HG03575 (cell line): ENCODE measurements around the gene RABEPK.

Experiments
- ATAC-seq: cut with Tn5 transposase; IDR thresholded peaks from one replicate; pipeline ENCODE4 v1.9.1; 2021; ENCODE audit not compliant: unreplicated experiment, insufficient number of reproducible peaks, low FRiP score; ENCODE audit errors: extremely low read depth

RABEPK gene

GRCh38 chr9:125276771-125277170 lies 76.4 kb downstream of the RABEPK start:
- ATAC-seq, result no peak

GRCh38 chr9:125277411-125277810 lies 77.1 kb downstream of the RABEPK start:
- ATAC-seq, result no peak

GRCh38 chr9:125280945-125281344 lies 80.6 kb downstream of the RABEPK start:
- no peak for ATAC-seq
